ENCODE results near the gene ZNF853.

DNA sequence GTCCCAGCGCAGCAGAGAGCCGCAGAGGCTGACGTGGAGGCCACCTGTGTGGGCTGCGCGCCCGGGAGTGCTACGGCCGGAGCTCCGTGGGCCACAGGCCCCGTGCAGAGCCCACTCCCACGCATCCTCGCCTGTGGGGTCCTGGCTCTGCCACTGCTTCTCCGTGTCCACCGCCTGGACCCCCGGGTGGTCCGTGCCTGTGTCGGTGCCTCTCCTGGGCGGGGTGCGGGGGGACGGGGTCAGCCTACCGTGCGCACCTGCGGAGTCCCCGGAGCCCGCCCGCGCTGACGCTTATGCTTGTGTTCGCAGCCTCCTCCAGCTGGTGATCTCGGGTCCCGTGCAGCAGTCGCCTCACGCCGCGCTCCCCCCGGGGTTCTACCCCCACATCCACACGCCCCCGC, 7.8 kb upstream of the ZNF853 start:
- no peak for TF ChIP-seq EZH2 (IDR thresholded peaks at IDR 0.05; ENCODE audit: borderline replicate concordance, low read depth, low read length, severe bottlenecking)
- TF ChIP-seq, protein P1, sequence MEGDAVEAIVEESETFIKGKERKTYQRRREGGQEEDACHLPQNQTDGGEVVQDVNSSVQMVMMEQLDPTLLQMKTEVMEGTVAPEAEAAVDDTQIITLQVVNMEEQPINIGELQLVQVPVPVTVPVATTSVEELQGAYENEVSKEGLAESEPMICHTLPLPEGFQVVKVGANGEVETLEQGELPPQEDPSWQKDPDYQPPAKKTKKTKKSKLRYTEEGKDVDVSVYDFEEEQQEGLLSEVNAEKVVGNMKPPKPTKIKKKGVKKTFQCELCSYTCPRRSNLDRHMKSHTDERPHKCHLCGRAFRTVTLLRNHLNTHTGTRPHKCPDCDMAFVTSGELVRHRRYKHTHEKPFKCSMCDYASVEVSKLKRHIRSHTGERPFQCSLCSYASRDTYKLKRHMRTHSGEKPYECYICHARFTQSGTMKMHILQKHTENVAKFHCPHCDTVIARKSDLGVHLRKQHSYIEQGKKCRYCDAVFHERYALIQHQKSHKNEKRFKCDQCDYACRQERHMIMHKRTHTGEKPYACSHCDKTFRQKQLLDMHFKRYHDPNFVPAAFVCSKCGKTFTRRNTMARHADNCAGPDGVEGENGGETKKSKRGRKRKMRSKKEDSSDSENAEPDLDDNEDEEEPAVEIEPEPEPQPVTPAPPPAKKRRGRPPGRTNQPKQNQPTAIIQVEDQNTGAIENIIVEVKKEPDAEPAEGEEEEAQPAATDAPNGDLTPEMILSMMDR (IDR thresholded peaks at IDR 0.05; ENCODE audit: borderline replicate concordance, extremely low read depth, low read length, poor library complexity, severe bottlenecking) = no peak

Data from DND-41 (cell line).